Left renal cortex interstitium (tissue), 4 donors: ENCODE data around the gene CRYAB. TPM values are rescaled to one million over a fixed set of nuclear protein-coding genes. Genes with fewer than 3 reads are reported as not detected.
"Not testable (repeated sequence)": the region's sequence is repeated elsewhere in the genome, so short reads cannot be mapped to it uniquely, and the experiment has no call there.

Experiments
- DNase-seq, 4 donors: peaks; one replicate each; pipeline ENCODE4 v3.0.0-alpha.2; 2013; ENCODE audit warnings: low read depth in 4 of 4, low spot score in 2 of 4, missing footprints in 1 of 4
- polyA plus RNA-seq, 4 donors: library from polyadenylated mRNA; unstranded; fragments of 120-200 nt; gene quantifications; one replicate each; pipeline ENCODE4 v1.2.1, GENCODE V29; 2013; ENCODE audit not compliant: insufficient read length in 4 of 4

CRYAB gene
- polyA plus RNA-seq, 4 donors = 46.4 to 69.2 (median 52.6) TPM

- DNase-seq = no peak
Measured at GRCh38 chr11:111934306-111934705, 22.7 kb upstream of the CRYAB start.

GRCh38 chr11:111933872-111934271, 22.3 kb upstream of the CRYAB start:
- DNase-seq = no peak

- not testable (repeated sequence) for DNase-seq
Measured at GRCh38 chr11:111933176-111933575, 21.6 kb upstream of the CRYAB start.

DNA sequence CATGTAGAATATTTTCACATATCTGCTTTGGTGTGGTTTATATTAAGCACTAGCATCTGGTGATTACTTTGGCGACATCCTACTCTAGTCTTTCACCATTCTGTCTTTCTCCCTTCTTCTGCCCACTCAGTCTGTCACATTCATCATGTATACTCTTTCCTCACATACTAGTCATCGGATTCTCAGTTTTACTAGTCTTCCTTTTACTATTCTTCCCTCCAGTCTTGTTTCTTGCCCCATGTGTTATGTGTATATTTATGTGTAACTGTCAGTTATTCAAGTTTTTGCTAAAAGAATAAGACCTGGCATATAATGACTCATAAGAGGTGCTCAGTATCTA, 21.0 kb upstream of the CRYAB start:
- DNase-seq = no peak

DNA sequence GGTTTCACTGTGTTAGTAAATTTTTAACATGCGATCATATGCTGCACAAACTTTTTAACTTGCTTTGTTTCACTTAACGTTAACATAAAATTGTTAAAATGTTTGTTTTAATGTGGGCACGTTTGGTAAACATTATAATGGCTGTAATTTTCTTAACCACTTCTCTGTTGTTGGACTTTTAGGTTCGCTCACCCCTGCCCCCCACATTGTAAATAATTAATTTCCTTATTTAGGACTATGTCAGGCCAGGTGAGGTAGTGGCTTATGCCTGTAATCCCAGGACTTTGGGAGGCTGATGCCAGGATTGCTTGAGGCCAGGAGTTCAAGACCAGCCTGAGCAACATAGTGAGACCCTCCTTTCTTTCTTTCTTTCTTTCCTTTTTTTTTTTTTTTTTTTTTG, 18.9 kb upstream of the CRYAB start:
- no peak for DNase-seq

DNA sequence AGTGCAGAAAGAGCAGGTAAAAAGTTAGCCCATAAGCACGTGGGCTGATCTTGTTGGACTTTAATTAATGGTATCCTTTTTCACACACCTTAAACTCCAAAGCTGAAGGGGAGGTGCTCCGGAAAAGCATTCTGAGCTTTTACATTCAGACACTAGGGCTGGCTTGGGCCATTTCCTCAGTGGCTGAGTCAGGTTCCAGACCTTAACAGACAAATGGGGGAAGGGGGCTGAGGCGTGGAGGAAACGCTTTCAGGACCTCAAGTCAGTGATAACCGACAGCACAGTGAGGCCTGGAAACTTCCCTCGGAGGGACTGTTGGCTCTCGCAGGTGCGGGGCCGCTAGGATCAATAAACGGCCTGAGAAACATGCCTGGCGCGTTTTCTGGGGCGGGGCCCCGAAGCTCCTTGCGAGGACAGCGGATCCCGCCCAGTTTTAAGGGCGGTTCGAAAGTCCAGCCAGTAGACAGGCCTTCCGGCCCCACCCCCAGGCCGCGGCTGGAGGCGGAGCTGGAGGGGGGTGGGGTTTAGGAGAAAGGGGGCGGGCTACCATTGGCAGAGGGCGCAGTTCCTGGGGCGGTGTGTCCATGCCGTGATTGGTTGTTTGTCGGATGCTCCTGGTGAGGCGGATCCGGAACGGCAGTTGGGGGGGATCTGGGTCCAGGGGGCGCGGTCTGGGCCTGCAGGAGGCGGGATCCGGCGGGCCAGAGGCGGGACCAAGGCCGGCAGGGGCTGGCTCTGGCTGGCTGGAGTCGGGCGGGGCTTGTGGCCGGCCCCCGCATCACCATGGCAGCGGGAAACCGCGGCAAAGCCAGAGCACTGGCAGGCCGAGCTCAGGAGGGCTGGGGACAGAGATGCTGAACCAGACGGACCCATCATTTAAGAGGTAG, 15.2 kb upstream of the CRYAB start:
- peak; percentile 85 to 94 (median 92) for DNase-seq

- DNase-seq = no peak
Measured at GRCh38 chr11:111925953-111926352, 14.4 kb upstream of the CRYAB start.

DNA sequence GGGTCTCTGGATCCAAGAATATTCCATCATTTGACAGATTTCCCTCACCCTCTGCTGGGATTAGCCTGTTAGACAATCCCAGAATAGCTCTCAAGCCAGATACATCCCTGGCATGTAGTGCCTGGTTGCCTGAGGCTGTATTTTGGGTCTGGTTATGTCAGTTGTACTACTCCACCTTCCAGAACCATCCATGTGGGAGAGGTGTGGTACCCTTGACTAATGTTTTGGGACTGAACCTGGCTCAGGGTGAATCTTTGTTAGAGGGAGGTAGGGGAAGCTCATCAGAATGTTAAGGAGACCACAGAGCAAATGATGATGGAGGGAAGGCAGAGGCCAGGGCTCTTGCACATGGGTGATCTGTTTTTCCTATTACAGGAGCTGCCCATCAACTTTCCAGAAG, 12.4 kb upstream of the CRYAB start:
- no peak for DNase-seq

GRCh38 chr11:111923351-111923788, 11.8 kb upstream of the CRYAB start:
- DNase-seq = no peak

DNA sequence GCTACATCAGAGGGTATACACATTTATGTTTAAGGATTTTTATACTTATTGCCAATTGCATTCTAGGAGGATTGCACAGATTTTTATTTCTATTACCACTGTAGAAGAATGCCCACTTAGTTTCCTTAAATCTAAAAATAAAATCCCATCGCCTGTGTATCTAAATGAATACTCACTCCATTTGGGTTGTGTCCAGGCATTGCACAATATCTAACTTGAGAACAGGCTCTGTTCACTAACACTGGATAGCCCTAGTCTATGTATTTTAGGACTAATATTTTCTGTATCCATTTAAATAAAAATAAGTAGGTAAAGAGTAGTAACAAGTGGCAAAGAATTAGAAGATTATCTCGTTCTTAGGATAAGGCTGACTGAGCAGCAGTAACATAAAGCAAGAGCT, 11.2 kb upstream of the CRYAB start:
- DNase-seq = no peak

GRCh38 chr11:111921541-111922230, 10.1 kb upstream of the CRYAB start:
- DNase-seq = no peak

GRCh38 chr11:111920908-111921307, 9.3 kb upstream of the CRYAB start:
- DNase-seq = no peak

- DNase-seq = peak in 2 of 4 donors; percentile 78 to 84
Measured at GRCh38 chr11:111918390-111919256, 7.1 kb upstream of the CRYAB start, which contains the start of gene C11orf52. Gene C11orf52, plus strand, starts transcription at chr11:111918913. Its CDS starts 60 bp downstream, at chr11:111918973.

- no peak for DNase-seq
Measured at GRCh38 chr11:111917788-111918187, 6.2 kb upstream of the CRYAB start.

- DNase-seq = no peak
Measured at GRCh38 chr11:111917312-111917711, 5.7 kb upstream of the CRYAB start.

- no peak for DNase-seq
Measured at GRCh38 chr11:111916768-111917167, 5.2 kb upstream of the CRYAB start.

DNA sequence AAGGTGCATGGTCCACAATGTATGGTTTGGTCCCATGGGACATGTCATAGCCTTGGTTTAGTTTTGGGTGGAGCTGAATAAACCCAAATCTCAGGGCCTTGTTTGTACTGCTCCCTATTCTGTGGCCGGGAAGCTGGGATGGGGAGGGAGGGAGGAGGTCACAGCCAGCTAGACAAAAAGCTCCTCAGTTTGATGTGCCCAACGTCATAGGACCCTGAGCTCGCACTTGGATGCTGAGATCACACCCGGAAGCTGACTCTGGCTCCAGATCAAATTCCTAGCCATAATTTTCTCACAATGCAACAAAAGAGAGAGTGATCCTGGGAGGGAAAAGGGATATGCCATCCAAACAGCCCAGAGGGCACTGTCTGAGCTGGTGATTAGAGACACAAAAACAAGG, 2.4 kb upstream of the CRYAB start:
- DNase-seq = no peak

GRCh38 chr11:111913031-111913861, 1.7 kb upstream of the CRYAB start:
- DNase-seq = no peak

DNA sequence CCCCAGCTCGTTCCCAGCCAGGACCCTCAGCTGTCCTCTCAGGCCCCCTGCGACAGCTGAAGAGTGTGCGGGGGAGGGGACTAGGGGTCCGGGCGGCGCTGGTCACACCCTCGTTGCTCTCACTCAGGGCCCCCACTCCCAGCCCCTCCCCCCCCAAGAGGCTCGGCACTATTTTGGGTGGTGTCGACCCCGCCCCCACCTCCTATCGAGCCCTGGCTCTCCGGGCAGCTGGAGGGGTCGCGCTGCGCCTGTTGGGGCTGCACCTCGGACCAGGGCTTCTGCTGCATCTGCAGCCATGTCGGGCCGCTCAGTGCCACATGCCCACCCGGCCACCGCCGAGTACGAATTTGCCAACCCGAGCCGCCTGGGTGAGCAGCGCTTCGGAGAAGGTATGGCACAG, 965 bp upstream of the CRYAB start, which contains the start of gene HSPB2:
Gene HSPB2 (plus strand): TSS at position 200 of the 400 bp plus-strand sequence. CDS start 96 bp downstream, at position 296.
- no peak for DNase-seq
